IMR-90 (cell line): ENCODE measurements around the gene ESR1. TPM values are rescaled to one million over a fixed set of nuclear protein-coding genes. Genes with fewer than 3 reads are reported as not detected.

Source experiments
- ATAC-seq: fragments of 200-7000 bp; cut with Tn5 transposase; 2 replicates; pipeline ENCODE4 v1.9.1; 2020; ENCODE audit warnings: low read depth, mild to moderate bottlenecking, moderate library complexity
- BruUV-seq: library from RNA; stranded (reverse); fragments of 400-500 nt; replicated peaks from 2 replicates; lab custom pipeline; 2021; lab: Mats Ljungman, UMichigan
- CTCF ChIA-PET: fragments of 300-600 bp; formaldehyde crosslinking; extraction: SDS; loops from one replicate; lab custom pipeline; 2021; ENCODE audit warnings: antibody characterized with exemption; lab: Yijun Ruan, JAX
- POLR2A ChIA-PET: fragments of 300-600 bp; sonication (Branson Sonifier 250); formaldehyde crosslinking; loops from one replicate; lab custom pipeline; 2022; ENCODE audit warnings: antibody characterized with exemption; ENCODE audit not compliant: unreplicated experiment; lab: Charles Lee
- DNase-seq: peaks from one replicate; pipeline ENCODE4 v3.0.0; 2013
- H2AFZ ChIP-seq: replicated peaks from 2 replicates; pipeline ENCODE3; 2013; ENCODE audit warnings: low read length, mild to moderate bottlenecking; ENCODE audit not compliant: poor library complexity
- H2AK5ac ChIP-seq: 2 replicates; pipeline ENCODE4 v1.6.1; 2013; ENCODE audit warnings: low read depth, low read length, inconsistent platforms
- H2AK9ac ChIP-seq: replicated peaks from 2 replicates; pipeline ENCODE3; 2013; ENCODE audit warnings: mild to moderate bottlenecking, low read depth, low read length, moderate library complexity; ENCODE audit not compliant: poor library complexity
- H2BK120ac ChIP-seq: 2 replicates; pipeline ENCODE4 v1.6.1; 2013; ENCODE audit warnings: low read depth, low read length, inconsistent platforms
- H2BK15ac ChIP-seq: 3 replicates; pipeline ENCODE4 v1.6.1; 2013; ENCODE audit warnings: low read depth, low read length, inconsistent platforms
- H2BK20ac ChIP-seq: 2 replicates; pipeline ENCODE4 v1.6.1; 2013; ENCODE audit warnings: low read depth, mild to moderate bottlenecking, inconsistent platforms, low read length, moderate library complexity
- H2BK5ac ChIP-seq: 2 replicates; pipeline ENCODE4 v1.6.1; 2013; ENCODE audit warnings: mild to moderate bottlenecking, low read depth, low read length, inconsistent platforms; ENCODE audit not compliant: poor library complexity, severe bottlenecking
- H3K14ac ChIP-seq: replicated peaks from 2 replicates; pipeline ENCODE4 v1.6.1; 2013; ENCODE audit warnings: low read depth, low read length, inconsistent platforms
- H3K18ac ChIP-seq: 2 replicates; pipeline ENCODE4 v1.6.1; 2013; ENCODE audit warnings: low read depth, low read length, control low read depth
- H3K23ac ChIP-seq: 2 replicates; pipeline ENCODE4 v1.6.1; 2013; ENCODE audit warnings: low read depth, low read length, inconsistent platforms
- H3K27ac ChIP-seq: 2 replicates; pipeline ENCODE4 v1.5.1; 2013; ENCODE audit warnings: mild to moderate bottlenecking, control low read depth, low read length; ENCODE audit not compliant: insufficient read depth
- H3K27me3 ChIP-seq: 2 replicates; pipeline ENCODE4 v1.6.1; 2013; ENCODE audit warnings: low read length; ENCODE audit not compliant: control insufficient read depth, insufficient read depth
- H3K36me3 ChIP-seq: 2 replicates; pipeline ENCODE4 v1.6.1; 2013; ENCODE audit warnings: low read length, mixed read lengths; ENCODE audit not compliant: control insufficient read depth, insufficient read depth
- H3K4ac ChIP-seq: 2 replicates; pipeline ENCODE4 v1.6.1; 2013; ENCODE audit warnings: low read depth, low read length, inconsistent platforms
- H3K4me1 ChIP-seq: 2 replicates; pipeline ENCODE4 v1.6.1; 2013; ENCODE audit warnings: low read length, mixed read lengths; ENCODE audit not compliant: control insufficient read depth, insufficient read depth
- H3K4me2 ChIP-seq: 2 replicates; pipeline ENCODE4 v1.6.1; 2013; ENCODE audit warnings: low read depth, mild to moderate bottlenecking, control low read depth, low read length, moderate library complexity
- H3K4me3 ChIP-seq: 2 replicates; pipeline ENCODE4 v1.5.1; 2013; ENCODE audit warnings: low read depth, mild to moderate bottlenecking, control low read depth, low read length, moderate library complexity; ENCODE audit not compliant: insufficient read depth
- H3K56ac ChIP-seq: 2 replicates; pipeline ENCODE4 v1.6.1; 2013; ENCODE audit warnings: low read length, inconsistent platforms; ENCODE audit not compliant: insufficient read depth; ENCODE audit errors: extremely low read depth
- H3K79me1 ChIP-seq, 2 experiments: 2 replicates each; pipeline ENCODE4 v1.6.1; 2013; ENCODE audit warnings: low read length in 2 of 2, inconsistent platforms in 1 of 2, low read depth in 1 of 2
- H3K9ac ChIP-seq: 2 replicates; pipeline ENCODE4 v1.6.1; 2013; ENCODE audit warnings: low read depth, low read length, control low read depth
- H3K9me1 ChIP-seq: 2 replicates; pipeline ENCODE4 v1.6.1; 2013; ENCODE audit warnings: low read length, inconsistent platforms; ENCODE audit not compliant: insufficient read depth
- H3K9me3 ChIP-seq: 2 replicates; pipeline ENCODE4 v1.6.1; 2013; ENCODE audit warnings: low read length; ENCODE audit not compliant: control insufficient read depth, insufficient read depth
- H4K20me1 ChIP-seq: 2 replicates; pipeline ENCODE4 v1.6.1; 2013; ENCODE audit warnings: low read length, inconsistent platforms; ENCODE audit not compliant: insufficient read depth
- H4K5ac ChIP-seq: 2 replicates; pipeline ENCODE4 v1.6.1; 2013; ENCODE audit warnings: mild to moderate bottlenecking, low read depth, low read length, control low read depth
- H4K8ac ChIP-seq, 2 experiments: 2 replicates each; pipeline ENCODE4 v1.6.1; 2013; ENCODE audit warnings: low read depth in 2 of 2, low read length in 2 of 2, control low read depth in 1 of 2, inconsistent platforms in 1 of 2
- H4K91ac ChIP-seq: 2 replicates; pipeline ENCODE4 v1.6.1; 2013; ENCODE audit warnings: low read depth, low read length, inconsistent platforms; ENCODE audit not compliant: insufficient read depth
- CEBPB ChIP-seq: IDR thresholded peaks from 2 replicates; pipeline ENCODE4 v1.6.1; 2012; ENCODE audit warnings: low read depth, low read length, improper control_type of control experiment
- WGBS, 2 experiments: methylation state at CpG; one replicate each; pipeline versions ENCODE4 v1.1.5 to v1.1.7; 2013; ENCODE audit warnings: missing lambda C conversion rate in 2 of 2; ENCODE audit not compliant: insufficient read length in 1 of 2; ENCODE audit errors: extremely low coverage in 2 of 2; 5-methylcytosine and 5-hydroxymethylcytosine counted together
- dilution Hi-C: fragments of 300-500 bp; cut with HindIII; formaldehyde crosslinking; loops from one replicate; pipeline ENCODE4 v1.14.3; 2018; ENCODE audit warnings: low sequenced_read_pairs; ENCODE audit not compliant: unreplicated experiment
- in situ Hi-C: fragments of 300-500 bp; cut with MboI; formaldehyde crosslinking; loops from 3 replicates; pipeline ENCODE4 v1.14.3; 2019; ENCODE audit warnings: low sequenced_read_pairs, inconsistent platforms, mixed read lengths
- intact Hi-C: fragments of 100-400 bp; cut with micrococcal nuclease; formaldehyde crosslinking; loops from 2 replicates; pipeline ENCODE4 v1.10.0; 2022
- polyA plus RNA-seq, 3 experiments: library from polyadenylated mRNA; depleted of rRNA; stranded (reverse); fragments of >200 nt; gene quantifications; 2 replicates each; pipeline ENCODE4 v1.2.3, GENCODE V29; 2012; ENCODE audit warnings: low replicate concordance in 1 of 3
- total RNA-seq: library from RNA; depleted of rRNA; stranded (reverse); fragments of >200 nt; gene quantifications from 2 replicates; pipeline ENCODE4 v1.2.3, GENCODE V29; 2012

Gene ESR1
- total and polyA plus RNA-seq, 2 of the 4 experiments (the other 2 are of a cell fraction): not detected

GRCh38 chr6:152034631-152035030 lies 227.1 kb downstream of the ESR1 start:
- Histone ChIP-seq H2BK5ac (no peak overlapping the region), H3K9me3 (no peaks in the 10 kb centered on the region), H3K27ac (no peak overlapping the region), H3K27me3 (no peaks in the 10 kb centered on the region), H3K4me2 (no peak overlapping the region), H2BK15ac (no peak overlapping the region), H2BK20ac (no peak overlapping the region), H3K56ac (no peak overlapping the region), H4K20me1 (no peaks in the 10 kb centered on the region), H3K18ac (no peak overlapping the region), H3K79me1 (no peaks in the 10 kb centered on the region), H4K8ac (no peak overlapping the region), H3K9ac (no peak overlapping the region), H3K4me1 (no peaks in the 10 kb centered on the region), H4K91ac (no peak overlapping the region), H2BK120ac (no peak overlapping the region), H4K5ac (no peak overlapping the region), H3K36me3 (no peaks in the 10 kb centered on the region), H3K14ac (no peak overlapping the region), H3K23ac (no peak overlapping the region), H3K9me1 (no peaks in the 10 kb centered on the region), H2AK9ac (no peak overlapping the region), H2AK5ac (no peak overlapping the region), H3K4ac (no peak overlapping the region), H2AFZ (no peak overlapping the region), H3K4me3 (no peak overlapping the region)
- intact Hi-C loops (no loop called here), in situ Hi-C loops (no loop called here), dilution Hi-C loops (no loop called here)
- no peak for DNase-seq
- POLR2A ChIA-PET: no interaction called here
- no CpG with 5 or more reads among the region's 5 CpGs for WGBS, 2 experiments
- CTCF ChIA-PET: no interaction called here
- no peak for ATAC-seq
- no TSS peak for BruUV-seq
- no peak for TF ChIP-seq CEBPB
